ENCODE results near the gene PGF. TPM values are rescaled to one million over a fixed set of nuclear protein-coding genes. Genes with fewer than 3 reads are reported as not detected.

The PGF gene
- polyA plus RNA-seq, 1 donor (not counting 4 experiments of a cell fraction or from before 2014, with no cell fraction given) = 16.5 TPM

DNA sequence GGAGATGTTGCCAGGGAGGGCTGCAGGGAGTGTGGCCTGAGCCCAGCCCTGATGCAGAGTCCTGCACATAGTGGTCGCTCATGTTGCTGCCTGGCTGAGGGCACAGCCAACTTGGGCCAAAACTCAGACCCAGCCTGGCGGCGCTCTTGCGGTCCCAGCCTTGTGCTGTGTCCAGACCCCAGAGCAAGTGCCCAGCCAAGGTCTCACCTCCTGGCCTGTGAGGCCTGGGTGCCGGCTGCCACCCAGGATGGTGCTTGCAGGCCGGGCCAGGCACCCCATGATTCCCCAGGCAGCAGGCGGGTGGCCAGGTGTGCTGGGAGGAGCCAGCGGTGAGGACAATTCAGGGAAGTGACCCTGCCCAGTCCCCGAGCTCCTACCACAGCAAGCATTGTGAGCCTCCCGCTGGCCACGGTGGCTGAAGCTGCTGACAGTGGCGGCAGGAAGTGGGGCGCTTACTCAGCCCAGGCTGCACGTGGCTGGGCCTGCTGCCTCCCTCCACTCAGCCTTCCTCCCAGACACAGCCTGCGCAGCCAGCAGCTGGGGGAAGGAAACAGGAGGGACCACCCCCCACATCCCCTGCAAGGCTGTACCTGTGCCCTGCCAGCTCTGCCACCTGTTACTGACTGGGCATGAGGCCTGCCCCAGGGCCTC is 17.7 kb upstream of the PGF start:
- peaks cover 4% of the 10 kb centered on the region for H3K4me1 ChIP-seq (ENCODE audit: control insufficient read depth, extremely low read depth, insufficient read depth, low read length)
- no peak overlapping the region for H3K27ac ChIP-seq (ENCODE audit: control insufficient read depth, insufficient read depth, low read length)
- H3K4me3 ChIP-seq (ENCODE audit: control insufficient read depth in 2 of 3, extremely low read depth in 1 of 3, insufficient read depth in 2 of 3, low read depth in 1 of 3, low read length in 3 of 3) = no peak overlapping the region
- no peaks in the 10 kb centered on the region for H3K79me2 ChIP-seq (ENCODE audit: control insufficient read depth, insufficient read depth, low read length)
- H3K9ac ChIP-seq (ENCODE audit: control insufficient read depth, extremely low read depth, insufficient read depth, low read length) = no peak overlapping the region
- dilution Hi-C loops (cut with MboI; ENCODE audit: extremely low pct_ligation_motif_present, low sequenced_read_pairs) = no loop called here
- no peak for DNase-seq (ENCODE audit: low read depth, low spot score)
- H3K27me3 ChIP-seq (ENCODE audit: control insufficient read depth, extremely low read depth, insufficient read depth, low read length) = no peaks in the 10 kb centered on the region
- no peaks in the 10 kb centered on the region for H3K9me3 ChIP-seq (ENCODE audit: control insufficient read depth, low read depth, low read length)
- no peaks in the 10 kb centered on the region for H3K36me3 ChIP-seq (ENCODE audit: control insufficient read depth in 2 of 2, extremely low read depth in 1 of 2, insufficient read depth in 2 of 2, low read length in 2 of 2)
- no peaks in the 10 kb centered on the region for H3K9me1 ChIP-seq (ENCODE audit: control insufficient read depth, extremely low read depth, insufficient read depth, low read length)
- no peaks in the 10 kb centered on the region for H4K20me1 ChIP-seq (ENCODE audit: control insufficient read depth, extremely low read depth, insufficient read depth, low read length)
- TF ChIP-seq, protein P1, sequence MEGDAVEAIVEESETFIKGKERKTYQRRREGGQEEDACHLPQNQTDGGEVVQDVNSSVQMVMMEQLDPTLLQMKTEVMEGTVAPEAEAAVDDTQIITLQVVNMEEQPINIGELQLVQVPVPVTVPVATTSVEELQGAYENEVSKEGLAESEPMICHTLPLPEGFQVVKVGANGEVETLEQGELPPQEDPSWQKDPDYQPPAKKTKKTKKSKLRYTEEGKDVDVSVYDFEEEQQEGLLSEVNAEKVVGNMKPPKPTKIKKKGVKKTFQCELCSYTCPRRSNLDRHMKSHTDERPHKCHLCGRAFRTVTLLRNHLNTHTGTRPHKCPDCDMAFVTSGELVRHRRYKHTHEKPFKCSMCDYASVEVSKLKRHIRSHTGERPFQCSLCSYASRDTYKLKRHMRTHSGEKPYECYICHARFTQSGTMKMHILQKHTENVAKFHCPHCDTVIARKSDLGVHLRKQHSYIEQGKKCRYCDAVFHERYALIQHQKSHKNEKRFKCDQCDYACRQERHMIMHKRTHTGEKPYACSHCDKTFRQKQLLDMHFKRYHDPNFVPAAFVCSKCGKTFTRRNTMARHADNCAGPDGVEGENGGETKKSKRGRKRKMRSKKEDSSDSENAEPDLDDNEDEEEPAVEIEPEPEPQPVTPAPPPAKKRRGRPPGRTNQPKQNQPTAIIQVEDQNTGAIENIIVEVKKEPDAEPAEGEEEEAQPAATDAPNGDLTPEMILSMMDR (optimal IDR thresholded peaks at IDR 0.05 in 1 of 3, IDR thresholded peaks at IDR 0.05 in 1 of 3, conservative IDR thresholded peaks at IDR 0.05 in 1 of 3; ENCODE audit: extremely low read depth in 1 of 3, insufficient read depth in 2 of 3, low read length in 3 of 3) = no peak
- TF ChIP-seq EZH2 (IDR thresholded peaks at IDR 0.05; ENCODE audit: low read length) = no peak
- no peak overlapping the region for H2AFZ ChIP-seq (ENCODE audit: control insufficient read depth, low read length)
- FAIRE-seq = no peak
- no peak overlapping the region for H3K4me2 ChIP-seq (ENCODE audit: control insufficient read depth, extremely low read depth, insufficient read depth, low read depth, low read length)

DNA sequence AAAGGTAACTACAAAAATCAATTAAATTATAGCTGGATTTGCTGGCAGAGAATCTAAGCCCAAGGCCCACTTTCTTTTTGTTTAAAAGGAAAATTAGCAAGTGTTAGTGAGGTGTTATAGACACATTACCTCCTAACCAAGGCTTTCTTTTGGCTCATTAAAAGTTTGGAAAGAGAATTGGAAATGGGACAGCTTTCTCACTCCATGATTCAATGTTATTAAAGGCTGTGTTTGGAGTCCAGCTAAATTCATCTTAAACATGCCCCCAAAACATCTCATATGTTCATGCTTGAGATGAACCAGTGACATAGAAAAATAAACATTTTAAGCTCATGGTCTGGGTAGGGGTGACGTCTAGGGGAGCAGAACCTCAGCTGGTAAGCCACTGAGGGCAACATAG is 13.4 kb upstream of the PGF start:
- no peak overlapping the region for H3K27ac ChIP-seq (ENCODE audit: control insufficient read depth, insufficient read depth, low read length)
- no peak overlapping the region for H3K4me3 ChIP-seq (ENCODE audit: control insufficient read depth in 2 of 3, extremely low read depth in 1 of 3, insufficient read depth in 2 of 3, low read depth in 1 of 3, low read length in 3 of 3)
- dilution Hi-C loops (cut with MboI; ENCODE audit: extremely low pct_ligation_motif_present, low sequenced_read_pairs) = no loop called here
- H2AFZ ChIP-seq (ENCODE audit: control insufficient read depth, low read length) = no peak overlapping the region
- TF ChIP-seq, protein P1 (optimal IDR thresholded peaks at IDR 0.05 in 1 of 3, IDR thresholded peaks at IDR 0.05 in 1 of 3, conservative IDR thresholded peaks at IDR 0.05 in 1 of 3; ENCODE audit: extremely low read depth in 1 of 3, insufficient read depth in 2 of 3, low read length in 3 of 3) = no peak
- no peak overlapping the region for H3K9ac ChIP-seq (ENCODE audit: control insufficient read depth, extremely low read depth, insufficient read depth, low read length)
- DNase-seq (ENCODE audit: low read depth, low spot score) (no peak), FAIRE-seq (no peak)
- peaks cover 23% of the 10 kb centered on the region for H3K4me1 ChIP-seq (ENCODE audit: control insufficient read depth, extremely low read depth, insufficient read depth, low read length)
- no peaks in the 10 kb centered on the region for H3K36me3 ChIP-seq (ENCODE audit: control insufficient read depth in 2 of 2, extremely low read depth in 1 of 2, insufficient read depth in 2 of 2, low read length in 2 of 2)
- H4K20me1 ChIP-seq (ENCODE audit: control insufficient read depth, extremely low read depth, insufficient read depth, low read length) = no peaks in the 10 kb centered on the region
- H3K27me3 ChIP-seq (ENCODE audit: control insufficient read depth, extremely low read depth, insufficient read depth, low read length) = no peaks in the 10 kb centered on the region
- H3K9me3 ChIP-seq (ENCODE audit: control insufficient read depth, low read depth, low read length) = no peaks in the 10 kb centered on the region
- H3K4me2 ChIP-seq (ENCODE audit: control insufficient read depth, extremely low read depth, insufficient read depth, low read depth, low read length) = no peak overlapping the region
- H3K79me2 ChIP-seq (ENCODE audit: control insufficient read depth, insufficient read depth, low read length) = no peaks in the 10 kb centered on the region
- H3K9me1 ChIP-seq (ENCODE audit: control insufficient read depth, extremely low read depth, insufficient read depth, low read length) = no peaks in the 10 kb centered on the region

Data from keratinocyte (primary cell).